Erythroblast (primary cell): ENCODE measurements around the gene HNRNPLL.

ENCODE experiments used
- GATA1 ChIP-seq: IDR thresholded peaks from 2 replicates; pipeline ENCODE4 v1.6.1; 2011; ENCODE audit warnings: low read depth, mild to moderate bottlenecking, control low read depth, low read length, moderate library complexity
- POLR2A ChIP-seq: IDR thresholded peaks from 2 replicates; pipeline ENCODE4 v1.6.1; 2011; ENCODE audit warnings: mild to moderate bottlenecking, low read length

DNA sequence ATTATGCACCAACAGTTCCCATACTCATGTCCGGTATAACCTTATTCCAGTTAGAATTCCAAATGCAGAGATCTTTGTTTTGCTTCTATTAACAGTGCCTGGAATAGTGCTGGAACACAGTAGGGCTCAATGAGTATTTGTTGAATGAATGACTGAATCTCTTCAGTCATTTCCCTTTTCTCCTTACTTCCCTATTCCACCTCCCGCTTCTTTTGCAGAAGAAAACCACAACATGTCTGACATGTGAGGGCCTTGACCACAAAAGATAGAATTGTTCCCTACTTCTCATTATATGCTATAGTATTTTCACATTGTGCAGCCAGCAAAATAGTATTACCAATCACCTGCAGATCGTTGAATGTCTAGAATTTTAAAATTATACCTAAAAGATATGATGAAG is 19.5 kb upstream of the HNRNPLL start:
- TF ChIP-seq POLR2A (no peak), GATA1 (no peak)
